Measurements from ENCODE around the gene TGFB1I1. TPM values are rescaled to one million over a fixed set of nuclear protein-coding genes. Genes with fewer than 3 reads are reported as not detected.

The TGFB1I1 gene
- polyA plus RNA-seq, 1 donor from 2014 or later = 0.59 TPM

DNA sequence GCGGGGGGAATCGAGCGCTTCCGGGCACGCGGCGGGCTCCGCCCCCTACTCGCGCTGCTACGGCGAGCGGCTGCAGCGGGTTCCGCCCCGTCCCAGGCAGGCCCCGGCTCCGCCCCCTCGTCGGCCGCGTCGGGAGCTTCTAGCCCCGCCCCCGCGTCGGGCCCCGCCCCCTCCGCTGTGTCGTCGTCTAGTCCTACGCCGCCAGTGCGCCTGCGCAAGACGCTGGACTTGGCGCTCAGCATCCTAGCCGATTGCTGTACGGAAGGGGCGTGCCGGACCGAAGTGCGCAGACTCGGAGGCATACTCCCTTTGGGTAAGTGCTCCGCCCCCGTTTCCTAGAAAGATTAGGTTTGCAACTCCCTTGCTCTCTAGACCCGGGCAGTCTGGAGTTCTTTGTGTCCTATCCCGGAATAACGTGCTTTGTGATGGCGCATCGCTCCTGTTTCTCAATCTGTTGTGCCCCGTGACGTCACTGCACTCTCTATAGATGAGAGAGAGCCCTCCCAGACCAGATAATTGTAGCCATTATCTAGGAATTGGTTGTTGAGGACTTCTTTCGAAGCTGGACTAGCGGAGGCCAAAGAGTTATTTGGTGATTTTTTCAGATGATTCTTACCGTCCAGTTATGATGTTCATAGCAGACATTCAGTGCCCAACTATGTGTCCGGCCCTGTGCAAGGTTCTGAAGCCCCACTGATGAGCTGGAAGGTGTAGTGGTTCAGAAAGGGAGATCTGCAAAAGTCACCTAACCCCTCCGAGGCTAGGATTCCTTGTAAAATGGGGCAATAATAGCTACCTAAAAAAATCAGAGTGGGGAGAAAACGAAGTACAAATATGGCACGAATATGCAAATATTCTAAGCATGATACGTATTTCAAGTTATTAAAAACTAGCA is 12.0 kb upstream of the TGFB1I1 start:
- Mint-ChIP-seq H3K9me3 (no peaks in the 10 kb centered on the region), H3K27me3 (no peaks in the 10 kb centered on the region), H3K36me3 (peaks cover 7% of the 10 kb centered on the region), H3K4me3 (peak overlapping the region; percentile 93 to 98 (median 95)), H3K4me1 (peaks cover 17 to 37% (median 26%) of the 10 kb centered on the region in 3 donors), H3K27ac (peak overlapping the region; percentile 94 to 99 (median 98))

DNA sequence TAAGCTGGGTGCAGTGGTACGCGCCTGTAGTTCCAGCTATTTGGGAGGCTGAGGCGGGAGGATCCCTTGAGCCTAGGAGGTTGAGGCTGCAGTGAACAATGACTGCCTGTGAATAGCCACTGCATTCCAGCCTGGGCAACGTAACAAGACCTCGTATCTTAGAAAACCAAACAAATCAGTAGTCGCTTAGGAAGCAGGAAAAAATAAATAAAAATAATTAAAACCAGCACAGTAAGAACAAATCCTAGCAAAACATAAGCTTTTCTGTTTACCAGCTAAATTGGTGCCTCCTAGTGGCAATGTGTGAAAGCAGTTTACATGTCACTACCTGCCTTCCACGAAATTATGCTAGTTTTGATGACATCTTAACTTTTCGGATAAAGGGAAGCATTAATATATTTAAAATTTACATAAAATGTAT is 11.4 kb upstream of the TGFB1I1 start:
- Mint-ChIP-seq H3K36me3 (peaks cover 10% of the 10 kb centered on the region), H3K27ac (peak overlapping the region in 1 of 3 donors; percentile 94), H3K27me3 (no peaks in the 10 kb centered on the region), H3K4me3 (peak overlapping the region; percentile 33 to 98 (median 93)), H3K9me3 (no peaks in the 10 kb centered on the region), H3K4me1 (peaks cover 14 to 32% (median 28%) of the 10 kb centered on the region in 3 donors)

DNA sequence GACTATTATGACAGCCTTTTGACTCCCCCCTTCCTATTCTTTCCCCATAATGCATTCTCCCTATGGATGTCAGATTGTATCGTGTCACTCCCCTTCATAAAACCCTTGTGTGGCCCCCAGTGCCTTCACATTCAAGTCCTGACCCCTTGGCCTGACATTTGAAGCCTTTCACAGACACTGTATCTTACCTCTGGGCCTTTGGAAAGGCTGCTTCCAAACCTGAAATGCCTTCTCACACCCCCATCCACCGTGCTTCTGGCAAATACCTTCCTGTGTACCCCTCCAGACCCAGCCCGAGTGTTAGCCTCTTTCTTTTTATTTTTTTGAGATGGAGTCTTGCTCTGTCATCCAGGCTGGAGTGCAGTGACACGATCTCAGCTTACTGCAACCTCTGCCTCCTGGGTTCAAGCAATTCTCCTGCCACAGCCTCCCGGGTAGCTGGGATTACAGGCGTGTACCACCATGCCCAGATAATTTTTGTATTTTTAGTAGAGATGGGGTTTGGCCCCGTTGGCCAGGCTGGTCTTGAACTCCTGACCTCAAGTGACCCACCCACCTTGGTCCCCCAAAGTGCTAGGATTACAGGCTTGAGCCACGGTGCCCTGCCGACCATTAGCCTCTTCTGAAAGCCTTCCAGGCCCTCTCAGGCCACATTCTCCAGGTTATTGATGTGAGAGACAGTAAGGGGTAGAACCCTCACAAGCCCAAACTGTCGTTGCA is 10.6 kb upstream of the TGFB1I1 start:
- H3K27me3 Mint-ChIP-seq = no peaks in the 10 kb centered on the region
- peaks cover 11 to 26% (median 23%) of the 10 kb centered on the region in 3 donors for H3K4me1 Mint-ChIP-seq
- peak overlapping the region in 2 of 4 donors; percentile 60 to 93 for H3K4me3 Mint-ChIP-seq
- peaks cover 10% of the 10 kb centered on the region for H3K36me3 Mint-ChIP-seq
- no peaks in the 10 kb centered on the region for H3K9me3 Mint-ChIP-seq
- H3K27ac Mint-ChIP-seq = no peak overlapping the region

DNA sequence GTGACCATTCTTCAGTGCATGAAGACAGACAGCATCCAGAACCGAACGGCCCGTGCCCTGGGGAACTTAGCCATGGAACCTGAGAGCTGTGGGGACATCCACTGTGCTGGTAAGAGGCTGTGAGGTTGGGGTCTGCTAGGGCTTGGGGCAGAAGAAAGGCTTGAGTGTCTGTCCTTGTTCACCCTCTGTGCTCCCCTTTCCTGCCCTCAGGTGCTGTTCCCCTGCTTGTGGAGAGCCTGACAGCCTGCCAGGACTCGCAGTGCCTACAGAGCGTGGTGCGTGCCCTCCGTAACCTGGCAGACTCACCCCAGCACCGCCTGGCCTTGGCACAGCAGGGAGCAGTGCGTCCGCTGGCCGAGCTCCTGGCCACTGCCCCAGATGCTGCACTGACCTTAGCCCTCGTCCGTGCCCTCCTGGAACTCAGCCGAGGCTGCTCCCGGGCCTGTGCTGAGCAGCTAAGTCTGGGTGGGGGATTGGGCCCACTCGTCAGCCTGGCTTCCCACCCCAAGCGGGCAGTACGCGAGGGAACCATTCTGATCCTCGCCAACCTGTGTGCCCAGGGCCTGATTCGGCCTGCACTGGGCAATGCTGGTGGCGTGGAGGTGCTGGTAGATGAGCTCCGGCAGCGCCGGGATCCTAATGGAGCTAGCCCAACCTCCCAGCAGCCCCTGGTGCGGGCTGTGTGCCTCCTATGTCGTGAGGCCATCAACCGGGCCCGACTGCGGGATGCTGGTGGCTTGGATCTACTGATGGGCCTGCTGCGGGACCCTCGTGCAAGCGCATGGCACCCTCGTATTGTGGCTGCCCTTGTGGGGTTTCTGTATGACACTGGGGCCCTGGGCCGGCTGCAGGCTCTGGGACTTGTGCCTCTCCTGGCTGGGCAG is 9.8 kb upstream of the TGFB1I1 start:
- no peaks in the 10 kb centered on the region for H3K9me3 Mint-ChIP-seq
- H3K36me3 Mint-ChIP-seq = peaks cover 12% of the 10 kb centered on the region
- H3K4me1 Mint-ChIP-seq = peaks cover 11 to 23% (median 20%) of the 10 kb centered on the region in 3 donors
- H3K27ac Mint-ChIP-seq = no peak overlapping the region
- no peaks in the 10 kb centered on the region for H3K27me3 Mint-ChIP-seq
- peak overlapping the region in 1 of 4 donors; percentile 93 for H3K4me3 Mint-ChIP-seq

DNA sequence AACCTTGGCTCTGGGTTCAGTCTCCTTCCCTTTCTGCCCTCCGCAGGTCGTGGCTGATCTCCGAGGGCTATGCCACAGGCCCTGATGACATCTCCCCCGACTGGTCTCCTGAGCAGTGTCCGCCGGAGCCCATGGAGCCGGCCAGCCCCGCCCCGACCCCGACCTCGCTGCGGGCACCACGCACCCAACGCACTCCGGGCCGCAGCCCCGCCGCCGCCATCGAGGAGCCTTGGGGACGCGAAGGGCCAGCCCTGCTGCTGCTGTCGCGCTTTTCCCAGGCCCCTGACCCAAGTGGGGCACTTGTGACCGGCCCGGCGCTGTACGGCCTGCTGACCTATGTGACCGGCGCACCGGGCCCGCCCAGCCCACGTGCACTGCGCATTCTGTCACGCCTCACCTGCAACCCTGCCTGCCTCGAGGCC is 7.6 kb upstream of the TGFB1I1 start:
- Mint-ChIP-seq H3K4me1 (peaks cover 5 to 24% (median 24%) of the 10 kb centered on the region in 3 donors), H3K4me3 (no peak overlapping the region), H3K9me3 (no peaks in the 10 kb centered on the region), H3K27ac (no peak overlapping the region), H3K36me3 (peaks cover 14% of the 10 kb centered on the region), H3K27me3 (no peaks in the 10 kb centered on the region)

DNA sequence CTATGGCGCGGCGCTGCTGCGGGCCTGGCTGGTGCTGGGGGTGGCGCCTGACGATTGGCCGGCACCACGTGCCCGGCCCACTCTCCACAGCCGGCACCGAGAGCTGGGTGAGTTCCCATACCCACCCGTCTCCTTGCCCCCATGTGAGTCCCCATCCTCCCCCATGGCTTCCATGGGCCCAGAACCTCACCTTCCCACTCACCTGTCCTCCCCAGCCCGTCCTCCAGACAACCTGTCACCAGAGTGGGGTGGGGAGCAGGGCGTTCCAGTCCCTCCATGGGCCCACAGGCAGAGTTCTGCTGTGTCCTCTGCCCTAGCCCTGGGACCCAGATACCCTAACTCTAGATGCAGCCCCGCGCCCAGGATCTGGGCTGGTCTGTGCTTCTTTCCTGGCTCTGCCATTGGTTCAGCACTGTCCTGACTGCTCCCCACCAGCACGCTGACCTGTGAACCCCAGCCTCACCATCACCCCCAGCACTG is 7.1 kb upstream of the TGFB1I1 start:
- peak overlapping the region in 1 of 4 donors; percentile 40 for H3K4me3 Mint-ChIP-seq

DNA sequence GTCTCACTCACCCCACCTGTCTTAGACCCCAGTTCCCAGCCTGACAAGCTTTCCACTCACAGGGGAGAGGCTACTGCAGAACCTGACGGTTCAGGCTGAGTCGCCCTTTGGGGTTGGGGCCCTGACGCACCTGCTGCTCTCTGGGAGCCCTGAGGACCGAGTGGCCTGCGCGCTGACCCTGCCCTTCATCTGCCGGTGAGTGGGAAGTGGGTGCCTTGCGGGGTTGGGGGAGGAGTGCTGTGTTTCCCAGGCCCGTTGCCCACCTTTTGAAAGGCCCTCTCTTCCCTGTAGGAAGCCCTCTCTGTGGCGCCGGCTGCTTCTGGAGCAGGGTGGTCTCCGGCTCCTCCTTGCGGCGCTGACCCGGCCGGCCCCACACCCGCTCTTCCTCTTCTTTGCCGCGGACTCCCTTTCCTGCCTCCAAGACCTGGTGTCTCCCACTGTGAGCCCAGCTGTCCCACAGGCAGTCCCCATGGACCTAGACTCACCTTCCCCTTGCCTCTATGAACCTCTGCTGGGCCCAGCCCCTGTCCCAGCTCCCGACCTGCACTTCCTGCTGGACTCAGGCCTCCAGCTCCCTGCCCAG is 6.1 kb upstream of the TGFB1I1 start:
- Mint-ChIP-seq H3K27me3 (no peaks in the 10 kb centered on the region), H3K36me3 (peaks cover 14% of the 10 kb centered on the region), H3K27ac (no peak overlapping the region), H3K4me1 (peaks cover 0 to 20% (median 18%) of the 10 kb centered on the region in 3 donors), H3K9me3 (no peaks in the 10 kb centered on the region), H3K4me3 (peak overlapping the region in 1 of 4 donors; percentile 40)

More for the DNA sequence above, 7.1 kb upstream of the TGFB1I1 start:
- Mint-ChIP-seq H3K9me3 (no peaks in the 10 kb centered on the region), H3K4me1 (peaks cover 5 to 24% (median 23%) of the 10 kb centered on the region in 3 donors), H3K36me3 (peaks cover 14% of the 10 kb centered on the region), H3K27me3 (no peaks in the 10 kb centered on the region), H3K27ac (no peak overlapping the region)

DNA sequence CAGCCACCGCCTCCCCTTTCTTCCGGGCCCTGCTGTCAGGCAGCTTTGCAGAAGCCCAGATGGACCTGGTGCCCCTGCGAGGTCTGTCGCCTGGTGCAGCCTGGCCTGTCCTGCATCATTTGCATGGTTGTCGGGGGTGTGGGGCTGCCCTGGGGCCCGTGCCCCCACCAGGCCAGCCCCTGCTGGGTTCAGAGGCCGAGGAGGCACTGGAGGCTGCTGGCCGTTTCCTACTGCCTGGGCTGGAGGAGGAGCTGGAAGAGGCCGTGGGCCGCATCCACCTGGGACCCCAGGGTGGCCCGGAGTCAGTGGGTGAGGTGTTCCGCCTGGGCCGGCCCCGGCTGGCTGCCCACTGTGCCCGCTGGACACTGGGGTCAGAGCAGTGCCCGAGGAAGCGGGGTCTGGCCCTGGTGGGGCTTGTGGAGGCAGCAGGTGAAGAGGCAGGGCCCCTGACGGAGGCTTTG is 5.5 kb upstream of the TGFB1I1 start:
- Mint-ChIP-seq H3K4me3 (peak overlapping the region in 1 of 4 donors; percentile 41), H3K27ac (no peak overlapping the region), H3K36me3 (peaks cover 14% of the 10 kb centered on the region), H3K27me3 (peaks cover 2% of the 10 kb centered on the region), H3K9me3 (no peaks in the 10 kb centered on the region), H3K4me1 (peaks cover 0 to 23% (median 17%) of the 10 kb centered on the region in 3 donors)

DNA sequence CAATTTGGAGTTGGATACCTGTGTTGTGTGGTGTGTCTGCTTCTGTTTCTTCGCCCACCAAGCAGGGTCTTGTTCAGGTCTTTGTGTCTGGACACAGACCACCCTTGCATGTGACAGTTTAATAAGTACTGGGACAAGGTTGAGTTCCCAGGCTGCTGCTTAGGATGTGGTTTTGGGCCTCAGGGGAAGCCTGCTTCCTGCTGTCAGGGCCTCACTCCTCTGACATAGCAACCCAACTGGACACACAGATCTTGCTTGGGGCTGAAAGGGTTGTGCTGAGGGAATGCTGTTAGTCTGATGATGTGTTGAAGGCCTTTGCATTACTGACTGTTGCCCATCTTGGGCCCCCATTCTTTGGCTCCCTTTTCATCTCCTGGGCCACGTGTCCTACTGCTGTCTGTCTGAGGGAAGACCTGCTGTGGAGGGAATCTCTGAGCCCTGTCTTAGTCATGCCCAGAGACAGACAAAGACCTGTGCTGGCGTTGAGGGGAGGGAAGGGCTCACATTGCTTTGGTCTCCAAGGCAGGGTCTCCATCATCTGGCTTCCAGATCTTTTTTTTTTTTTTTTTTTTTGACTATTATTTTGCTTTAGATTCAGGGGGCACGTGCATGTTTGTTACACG is 4.7 kb upstream of the TGFB1I1 start:
- H3K36me3 Mint-ChIP-seq = peaks cover 14% of the 10 kb centered on the region
- no peaks in the 10 kb centered on the region for H3K9me3 Mint-ChIP-seq
- H3K4me3 Mint-ChIP-seq = peak overlapping the region in 3 of 4 donors; percentile 4 to 79 (median 74)
- H3K4me1 Mint-ChIP-seq = peaks cover 0 to 25% (median 19%) of the 10 kb centered on the region in 3 donors
- H3K27me3 Mint-ChIP-seq = peaks cover 4% of the 10 kb centered on the region
- H3K27ac Mint-ChIP-seq = peak overlapping the region in 2 of 3 donors; percentile 4 to 89

DNA sequence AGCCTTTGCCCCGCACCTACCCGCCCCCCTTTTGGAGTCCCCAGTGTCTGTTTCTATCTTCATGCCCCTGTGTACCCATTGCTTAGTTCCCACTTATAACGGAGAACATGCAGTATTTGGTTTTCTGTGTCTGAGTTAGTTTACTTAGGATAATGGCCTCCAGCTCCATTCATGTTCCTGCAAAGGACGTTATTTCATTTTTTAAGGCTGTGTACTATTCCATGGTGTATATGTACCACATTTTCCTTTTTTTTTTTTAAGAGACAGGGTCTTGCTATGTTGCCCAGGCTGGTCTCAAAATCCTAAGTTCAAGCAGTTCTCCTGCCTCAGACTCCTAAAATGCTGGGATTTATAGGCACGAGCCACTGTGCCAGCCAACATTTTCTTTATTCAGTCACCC is 4.1 kb upstream of the TGFB1I1 start:
- Mint-ChIP-seq H3K27ac (peak overlapping the region in 1 of 3 donors; percentile 4), H3K4me3 (no peak overlapping the region), H3K27me3 (peaks cover 10% of the 10 kb centered on the region), H3K4me1 (peaks cover 3 to 28% (median 21%) of the 10 kb centered on the region in 3 donors), H3K36me3 (peaks cover 13% of the 10 kb centered on the region), H3K9me3 (no peaks in the 10 kb centered on the region)

DNA sequence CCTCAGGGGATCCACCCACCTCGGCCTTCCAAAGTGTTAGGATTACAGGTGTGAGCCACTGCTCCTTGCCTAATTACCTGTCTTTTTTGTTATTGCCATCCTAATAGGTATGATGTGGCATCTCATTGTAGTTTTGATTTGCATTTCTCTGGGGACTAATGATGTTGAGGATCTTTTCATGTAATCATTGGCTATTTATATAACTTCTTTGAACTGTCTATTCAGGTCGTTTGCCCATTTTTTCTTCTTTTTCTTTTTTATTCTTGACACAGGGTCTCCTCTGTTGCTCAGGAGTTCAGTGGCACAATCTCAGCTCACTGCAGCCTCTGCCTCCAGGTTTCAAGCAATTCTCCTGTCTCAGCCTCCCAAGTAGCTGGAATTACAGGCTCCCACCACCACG is 1.3 kb upstream of the TGFB1I1 start:
- Mint-ChIP-seq H3K4me3 (peak overlapping the region in 2 of 4 donors; percentile 23 to 64), H3K27ac (no peak overlapping the region), H3K4me1 (peaks cover 4 to 24% (median 21%) of the 10 kb centered on the region in 3 donors), H3K9me3 (no peaks in the 10 kb centered on the region), H3K36me3 (peaks cover 6% of the 10 kb centered on the region), H3K27me3 (peaks cover 13% of the 10 kb centered on the region)

DNA sequence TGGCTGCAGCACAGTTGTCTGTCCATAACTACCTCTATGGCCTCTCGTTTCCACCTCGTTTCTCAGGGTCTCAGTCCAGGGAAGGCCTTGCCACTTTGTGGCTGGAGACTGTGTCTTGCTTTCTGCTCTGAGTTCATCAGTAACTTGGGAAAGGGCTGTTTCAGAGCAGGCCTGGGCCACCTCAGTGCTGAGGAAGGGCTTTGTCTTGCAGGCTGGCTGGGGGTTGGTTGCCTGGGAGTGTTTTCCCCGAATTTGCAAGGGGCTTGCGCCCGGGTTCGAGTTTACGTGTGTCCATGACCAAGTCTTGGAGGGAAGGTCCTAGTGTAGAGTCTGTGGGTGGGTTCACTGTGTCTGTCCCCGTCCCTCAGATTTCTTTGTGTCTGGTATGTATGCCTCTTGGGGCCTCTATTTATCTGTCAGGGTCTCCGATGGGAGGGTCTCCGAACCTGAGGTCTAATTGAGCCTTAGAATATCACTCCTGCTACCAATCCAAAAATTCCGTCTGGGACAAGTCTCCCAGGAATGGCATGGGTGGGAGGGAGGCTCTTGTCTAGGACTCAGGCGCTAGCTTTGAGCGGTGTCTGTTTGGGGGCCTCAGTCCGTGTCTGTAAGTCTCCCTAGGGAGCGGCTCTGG is 594 bp upstream of the TGFB1I1 start:
- no peak overlapping the region for H3K27ac Mint-ChIP-seq
- peaks cover 6% of the 10 kb centered on the region for H3K36me3 Mint-ChIP-seq
- H3K4me1 Mint-ChIP-seq = peaks cover 4 to 24% (median 21%) of the 10 kb centered on the region in 3 donors
- H3K27me3 Mint-ChIP-seq = peaks cover 13% of the 10 kb centered on the region
- H3K4me3 Mint-ChIP-seq = peak overlapping the region; percentile 8 to 52 (median 48)
- H3K9me3 Mint-ChIP-seq = no peaks in the 10 kb centered on the region

DNA sequence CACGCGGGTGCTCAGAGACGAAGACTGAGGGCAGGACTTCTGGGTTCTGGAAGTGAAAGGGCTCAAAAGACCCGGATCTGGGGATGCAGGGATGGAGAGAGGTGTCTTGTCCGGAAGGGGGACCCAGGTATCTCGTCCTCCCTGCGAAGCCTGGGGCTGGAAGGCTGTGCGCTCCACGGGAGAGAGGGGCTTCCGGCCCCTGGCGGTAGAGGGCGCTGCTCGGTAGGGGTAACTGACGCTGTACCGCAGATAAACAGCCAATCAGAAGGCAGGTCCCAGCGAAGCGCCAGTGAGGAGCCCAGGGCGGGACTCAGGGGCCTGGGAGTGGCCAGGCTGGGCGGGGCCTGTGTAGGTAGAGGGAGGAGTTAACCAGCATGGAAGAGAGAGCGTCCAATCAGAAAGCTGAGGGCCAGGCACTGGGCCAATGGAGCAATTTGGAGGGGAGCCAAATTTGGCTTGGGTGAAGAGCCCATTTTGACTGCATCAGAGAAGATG is 804 bp downstream of the TGFB1I1 start:
- Mint-ChIP-seq H3K27me3 (peaks cover 14% of the 10 kb centered on the region), H3K4me1 (peaks cover 4 to 17% (median 11%) of the 10 kb centered on the region in 3 donors), H3K9me3 (no peaks in the 10 kb centered on the region), H3K27ac (peak overlapping the region in 1 of 3 donors; percentile 4), H3K36me3 (peaks cover 1% of the 10 kb centered on the region), H3K4me3 (peak overlapping the region; percentile 71 to 87 (median 82))
